Stomach (tissue), 9 donors: ENCODE measurements around the gene ELAVL1. TPM values are rescaled to one million over a fixed set of nuclear protein-coding genes. Genes with fewer than 3 reads are reported as not detected.
A peak's percentile ranks its signal among the peaks of the same experiment; 100 is the strongest.

Source experiments
- DNase-seq, 2 donors: peaks; one replicate each; pipeline versions ENCODE4 v3.0.0 to v3.0.0-alpha.2; 2013 to 2019
- H3K27ac ChIP-seq, 5 donors: fragments of 200-600 bp in 4 of 5; sonication (generic) in 4 of 5; one replicate each; pipeline ENCODE4 v1.5.1; 2013 to 2019; ENCODE audit warnings: mild to moderate bottlenecking in 1 of 5, moderate library complexity in 1 of 5
- H3K27me3 ChIP-seq, 3 donors: fragments of 200-600 bp; sonication (generic); one replicate each; pipeline ENCODE4 v1.5.1; 2017 to 2019; ENCODE audit warnings: mixed run types in 1 of 3
- H3K36me3 ChIP-seq, 4 donors: fragments of 200-600 bp; sonication (generic); 1 replicate in 3 of 4; 2 replicates in 1 of 4; pipeline ENCODE4 v1.5.1; 2016 to 2019
- H3K4me1 ChIP-seq, 4 donors: fragments of 200-600 bp; sonication (generic); one replicate each; pipeline ENCODE4 v1.5.1; 2016 to 2019
- H3K4me3 ChIP-seq, 4 donors: fragments of 200-600 bp; sonication (generic) in 3 of 4; one replicate each; pipeline ENCODE4 v1.5.1; 2016 to 2019; ENCODE audit warnings: mild to moderate bottlenecking in 1 of 4
- H3K9me3 ChIP-seq, 4 donors: fragments of 200-600 bp; sonication (generic); one replicate each; pipeline ENCODE4 v1.5.1; 2016 to 2019
- EP300 ChIP-seq: sonication (generic); formaldehyde crosslinking; IDR thresholded peaks from one replicate; pipeline ENCODE4 v1.6.1; 2017; ENCODE audit warnings: antibody characterized with exemption
- POLR2A ChIP-seq, 4 donors: fragments of 450-650 bp; IDR thresholded peaks; one replicate each; pipeline ENCODE4 v1.6.1; 2016; ENCODE audit warnings: antibody characterized with exemption in 4 of 4, control low read depth in 2 of 4, mild to moderate bottlenecking in 1 of 4, moderate library complexity in 1 of 4
- POLR2AphosphoS5 ChIP-seq, 3 donors: sonication (generic); formaldehyde crosslinking; IDR thresholded peaks; one replicate each; pipeline ENCODE4 v1.6.1; 2016; ENCODE audit warnings: antibody characterized with exemption in 3 of 3
- WGBS, 5 donors: extraction: QIAGEN DNeasy Blood & Tissue Kit in 3 of 5; methylation state at CpG; one replicate each; pipeline versions ENCODE4 v1.1.5 to v1.1.7; 2013 to 2018; 5-methylcytosine and 5-hydroxymethylcytosine counted together
- intact Hi-C: fragments of 100-400 bp; cut with DNase I; formaldehyde crosslinking; loops from one replicate; pipeline ENCODE4 v1.15.1; 2023; ENCODE audit warnings: low total_unique reads
- polyA plus RNA-seq, 3 donors: library from polyadenylated mRNA; stranded (reverse); fragments of 200-250 nt; gene quantifications; one replicate each; pipeline ENCODE4 v1.2.3, GENCODE V29; 2013
- total RNA-seq, 5 donors: library from RNA; depleted of rRNA; stranded (reverse); fragments of >200 nt; gene quantifications; one replicate each; pipeline versions ENCODE4 v1.1.0 to v1.2.3, GENCODE V29; 2014 to 2016
- TF ChIP-seq, protein P1 (sequence below), 7 experiments: fragments of 450-650 bp in 4 of 7; fragments of 200-600 bp in 3 of 7; sonication (generic) in 3 of 7; IDR thresholded peaks; one replicate each; pipeline ENCODE4 v1.5.1; 2016 to 2019; ENCODE audit warnings: antibody characterized with exemption in 7 of 7, control low read depth in 2 of 7, mild to moderate bottlenecking in 1 of 7
- donor health status: healthy with polysubstance abuse.
- donor health status: Bipolar disorder and iron deficiency.
- donor health status: healthy.

The ELAVL1 gene
- total and polyA plus RNA-seq, 8 donors, result 11.2 to 50.2 (median 19.3) TPM

- Histone ChIP-seq H3K4me1 (peaks cover 36 to 71% (median 63%) of the 10 kb centered on the region in 4 donors), H3K27ac (peak overlapping the region in 1 of 5 donors; percentile 90), H3K27me3 (no peaks in the 10 kb centered on the region), H3K9me3 (no peaks in the 10 kb centered on the region), H3K4me3 (peak overlapping the region; percentile 81 to 94 (median 84)), H3K36me3 (peaks cover 0 to 18% (median 14%) of the 10 kb centered on the region in 4 donors)
- TF ChIP-seq, protein P1, sequence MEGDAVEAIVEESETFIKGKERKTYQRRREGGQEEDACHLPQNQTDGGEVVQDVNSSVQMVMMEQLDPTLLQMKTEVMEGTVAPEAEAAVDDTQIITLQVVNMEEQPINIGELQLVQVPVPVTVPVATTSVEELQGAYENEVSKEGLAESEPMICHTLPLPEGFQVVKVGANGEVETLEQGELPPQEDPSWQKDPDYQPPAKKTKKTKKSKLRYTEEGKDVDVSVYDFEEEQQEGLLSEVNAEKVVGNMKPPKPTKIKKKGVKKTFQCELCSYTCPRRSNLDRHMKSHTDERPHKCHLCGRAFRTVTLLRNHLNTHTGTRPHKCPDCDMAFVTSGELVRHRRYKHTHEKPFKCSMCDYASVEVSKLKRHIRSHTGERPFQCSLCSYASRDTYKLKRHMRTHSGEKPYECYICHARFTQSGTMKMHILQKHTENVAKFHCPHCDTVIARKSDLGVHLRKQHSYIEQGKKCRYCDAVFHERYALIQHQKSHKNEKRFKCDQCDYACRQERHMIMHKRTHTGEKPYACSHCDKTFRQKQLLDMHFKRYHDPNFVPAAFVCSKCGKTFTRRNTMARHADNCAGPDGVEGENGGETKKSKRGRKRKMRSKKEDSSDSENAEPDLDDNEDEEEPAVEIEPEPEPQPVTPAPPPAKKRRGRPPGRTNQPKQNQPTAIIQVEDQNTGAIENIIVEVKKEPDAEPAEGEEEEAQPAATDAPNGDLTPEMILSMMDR (IDR thresholded peaks at IDR 0.05), result no peak
- TF ChIP-seq EP300 (no peak), POLR2A (IDR thresholded peaks at IDR 0.05) (no peak), POLR2AphosphoS5 (IDR thresholded peaks at IDR 0.05) (no peak)
- 52 to 67% (median 54%) methylated on average over 6 of the region's 6 CpGs for WGBS, 5 donors
- intact Hi-C loops, result loop anchor here (10.0 kb wide), 1 partner anchor 159 kb away; no protein-coding TSS in a partner anchor
- DNase-seq, result no peak
Measured at GRCh38 chr19:8004001-8004400, 1.4 kb downstream of the ELAVL1 start.

DNA sequence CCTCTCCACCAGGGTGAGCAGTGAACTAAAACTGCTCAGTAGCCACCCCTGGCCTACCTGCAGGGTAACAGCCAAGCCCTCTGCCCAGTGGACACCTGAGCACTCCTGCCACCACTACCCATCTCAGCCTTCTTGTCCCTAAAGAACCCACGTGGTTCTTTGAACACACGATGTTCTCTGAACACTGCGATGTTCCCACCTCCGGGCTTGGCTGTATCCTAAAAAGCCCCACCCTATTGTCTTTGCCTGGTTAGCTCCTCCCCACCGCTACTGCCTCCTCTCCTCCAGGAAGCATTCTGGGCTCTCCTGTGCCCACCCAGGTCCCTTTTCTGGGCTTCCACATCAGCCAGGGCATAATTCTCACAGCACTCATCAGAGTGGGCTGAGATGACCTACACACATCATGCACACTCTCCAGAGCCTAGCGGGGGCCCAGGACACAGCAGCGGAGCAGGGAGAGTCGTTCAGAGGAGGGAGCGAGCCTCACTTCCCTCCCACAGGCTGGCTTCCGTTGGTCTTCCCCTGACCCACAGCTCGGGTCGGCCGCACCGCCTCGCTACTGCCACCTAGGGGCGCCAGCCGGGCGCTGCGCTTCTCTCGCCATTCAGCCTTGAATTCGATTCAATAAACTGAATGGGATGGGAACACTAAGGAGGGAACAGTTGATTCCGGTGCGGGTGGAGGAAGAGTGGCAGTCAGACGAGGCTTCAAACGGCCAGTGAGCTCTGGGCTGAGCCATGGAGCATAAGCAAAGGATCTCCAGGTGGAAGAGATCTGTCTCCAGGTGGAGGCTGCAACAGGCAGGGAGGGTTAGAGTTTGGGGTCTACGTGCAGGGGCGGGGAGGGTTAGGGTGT lies 3.2 kb downstream of the ELAVL1 start:
- peak; percentile 85 to 91 for DNase-seq
- intact Hi-C loops, result loop anchor here (10.0 kb wide), 1 partner anchor 157 kb away; no protein-coding TSS in a partner anchor
- TF ChIP-seq, protein P1 (IDR thresholded peaks at IDR 0.05), result peak in 5 of 7 experiments; percentile 80 to 97 (median 90)
- no peak for TF ChIP-seq POLR2A (IDR thresholded peaks at IDR 0.05)
- TF ChIP-seq POLR2AphosphoS5 (IDR thresholded peaks at IDR 0.05), result peak in 1 of 3 donors; percentile 53
- no peak for TF ChIP-seq EP300
- H3K36me3 ChIP-seq, result peaks cover 0 to 15% (median 9%) of the 10 kb centered on the region in 4 donors
- peaks cover 36 to 89% (median 74%) of the 10 kb centered on the region in 4 donors for H3K4me1 ChIP-seq
- no peaks in the 10 kb centered on the region for H3K9me3 ChIP-seq
- WGBS, 5 donors, result 10 to 13% (median 12%) methylated on average over 25 to 27 of the region's 27 CpGs
- H3K27me3 ChIP-seq, result no peaks in the 10 kb centered on the region
- H3K27ac ChIP-seq, result peak overlapping the region; percentile 11 to 80 (median 73)
- peak overlapping the region; percentile 25 to 36 (median 27) for H3K4me3 ChIP-seq

- DNase-seq, result no peak
- no peak for TF ChIP-seq POLR2AphosphoS5 (IDR thresholded peaks at IDR 0.05)
- TF ChIP-seq, protein P1 (IDR thresholded peaks at IDR 0.05), result no peak
- no peak for TF ChIP-seq EP300
- TF ChIP-seq POLR2A (IDR thresholded peaks at IDR 0.05), result no peak
- Histone ChIP-seq H3K4me3 (peak overlapping the region in 2 of 4 donors; percentile 25 to 36), H3K9me3 (no peaks in the 10 kb centered on the region), H3K27ac (peak overlapping the region in 4 of 5 donors; percentile 52 to 80 (median 76)), H3K4me1 (peaks cover 36 to 85% (median 75%) of the 10 kb centered on the region in 4 donors), H3K36me3 (peaks cover 0 to 15% (median 9%) of the 10 kb centered on the region in 4 donors), H3K27me3 (no peaks in the 10 kb centered on the region)
- WGBS, 5 donors, result 61 to 77% (median 64%) methylated on average over 5 of the region's 5 CpGs
- intact Hi-C loops, result loop anchor here (10.0 kb wide), 1 partner anchor 157 kb away; no protein-coding TSS in a partner anchor
Measured at GRCh38 chr19:8001651-8001994, 3.8 kb downstream of the ELAVL1 start.

DNA sequence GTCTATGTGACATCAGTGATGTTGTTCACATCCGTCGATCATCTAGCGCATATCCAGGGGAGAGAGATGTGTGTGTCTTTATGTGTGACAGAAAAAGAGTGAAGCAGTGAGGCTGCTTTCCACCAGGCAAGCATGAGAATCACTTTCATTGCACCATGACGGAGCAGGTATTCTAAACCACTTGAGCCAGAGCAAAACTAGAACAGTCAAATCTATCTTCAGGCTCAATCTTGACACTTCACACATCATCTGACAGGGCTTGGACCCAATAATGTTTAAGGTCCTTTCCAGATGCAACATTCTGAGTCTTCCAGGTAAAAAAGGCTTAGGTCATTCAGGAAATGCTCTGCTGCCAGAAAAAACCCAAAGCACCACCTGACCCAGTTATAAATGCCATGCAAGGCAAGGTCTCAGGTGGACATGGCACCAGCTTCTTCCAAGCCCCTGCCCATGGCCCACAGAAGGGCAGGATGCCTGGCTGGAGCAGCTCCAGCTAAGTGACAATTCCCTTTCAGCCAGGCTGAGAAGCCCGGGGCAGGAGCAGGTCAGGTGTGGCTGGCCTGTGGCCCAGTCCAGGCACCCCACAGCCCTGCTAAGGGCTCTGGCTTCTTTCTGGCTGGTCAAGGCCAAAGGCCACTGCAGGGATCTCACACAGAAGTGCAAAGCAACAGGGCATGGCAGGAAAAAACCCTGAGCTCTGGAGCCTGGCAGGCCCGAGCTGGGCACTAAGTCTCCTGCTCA lies 5.0 kb downstream of the ELAVL1 start:
- intact Hi-C loops, result loop anchor here (10.0 kb wide), 1 partner anchor 156 kb away; no protein-coding TSS in a partner anchor
- Histone ChIP-seq H3K4me3 (no peak overlapping the region), H3K36me3 (peaks cover 0 to 15% (median 9%) of the 10 kb centered on the region in 4 donors), H3K27me3 (no peaks in the 10 kb centered on the region), H3K4me1 (peaks cover 36 to 78% (median 66%) of the 10 kb centered on the region in 4 donors), H3K9me3 (no peaks in the 10 kb centered on the region), H3K27ac (peak overlapping the region in 3 of 5 donors; percentile 5 to 25 (median 19))
- DNase-seq, result no peak
- no peak for TF ChIP-seq POLR2A (IDR thresholded peaks at IDR 0.05)
- no peak for TF ChIP-seq POLR2AphosphoS5 (IDR thresholded peaks at IDR 0.05)
- no peak for TF ChIP-seq EP300
- TF ChIP-seq, protein P1 (IDR thresholded peaks at IDR 0.05), result no peak
- WGBS, 5 donors, result 67 to 75% (median 73%) methylated on average over 6 of the region's 6 CpGs
